Stimulated activated CD8-positive, alpha-beta memory T cell treated with anti-CD3 and anti-CD28 coated beads, Interleukin-2, amount 100 ng/mL, for 48 hours (primary cell): ENCODE measurements around the gene SKAP1.

ENCODE experiments used
- DNase-seq, 2 donors: peaks; one replicate each; pipeline ENCODE4 v3.0.0-alpha.2; 2020; ENCODE audit warnings: low read depth in 2 of 2

Gene SKAP1

GRCh38 chr17:48429638-48430586, at the start of gene SKAP1:
SKAP1 (minus strand) TSS chr17:48430214.
- DNase-seq: peak; percentile 48 to 51

GRCh38 chr17:48479014-48479402, 49.0 kb upstream of the SKAP1 start:
- no peak for DNase-seq

DNA sequence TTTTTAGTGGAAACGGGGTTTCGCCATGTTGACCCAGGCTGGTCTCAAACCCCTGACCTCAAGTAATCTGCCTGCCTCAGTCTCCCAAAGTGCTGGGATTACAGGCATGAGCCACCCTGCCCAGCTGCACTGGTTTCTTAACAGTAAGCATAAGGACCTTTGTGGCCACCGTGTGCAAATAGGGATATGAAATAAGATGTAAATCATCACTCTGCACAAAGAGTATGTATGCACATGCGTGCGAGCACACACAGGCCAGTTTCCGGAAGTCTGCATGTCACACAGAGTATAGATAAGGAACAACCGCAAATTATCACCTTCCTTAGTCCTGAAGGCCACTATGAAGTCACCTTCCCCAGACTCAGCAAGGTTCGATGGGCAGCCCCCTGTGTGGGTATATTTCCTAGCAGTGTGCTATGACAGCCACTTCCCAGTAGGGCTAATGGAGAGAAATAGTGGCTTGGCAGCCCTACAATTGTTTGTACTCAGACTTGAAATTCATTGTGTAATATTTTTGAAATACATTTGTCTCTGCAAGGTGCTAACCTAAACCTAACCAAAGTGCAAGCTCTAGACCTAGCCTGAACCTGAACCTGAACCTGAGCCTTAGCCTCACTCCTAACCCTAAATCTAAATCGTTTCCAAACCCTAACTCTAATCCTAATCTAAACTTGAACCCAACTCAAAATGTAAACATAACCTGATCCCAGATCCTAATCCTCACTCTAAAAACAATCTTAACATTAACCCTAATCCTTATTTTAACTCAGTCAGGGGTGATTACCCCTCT, 48.4 kb upstream of the SKAP1 start:
- DNase-seq: no peak

DNA sequence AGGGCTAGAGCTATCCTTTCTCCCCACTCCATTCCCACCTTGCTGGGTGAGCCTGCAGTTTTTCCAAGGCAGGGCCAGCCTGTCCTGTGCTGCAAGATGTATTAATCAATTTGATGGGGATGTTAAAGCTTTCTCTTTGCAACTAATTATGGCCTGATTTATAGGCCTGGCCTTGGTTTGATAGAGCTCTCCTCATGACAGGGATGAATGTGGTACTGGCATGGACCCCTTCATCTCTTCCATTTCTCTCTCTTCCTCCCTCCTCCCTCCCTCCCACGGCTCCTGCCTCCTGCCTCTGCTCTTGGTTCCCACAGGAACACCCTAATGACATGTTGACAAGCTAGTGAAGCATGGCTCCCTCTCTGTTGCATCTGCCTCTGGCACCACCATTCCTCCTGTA, 47.2 kb upstream of the SKAP1 start:
- DNase-seq: no peak

GRCh38 chr17:48472411-48473281, 42.6 kb upstream of the SKAP1 start:
- no peak for DNase-seq

GRCh38 chr17:48471817-48472410, 41.9 kb upstream of the SKAP1 start:
- no peak for DNase-seq

DNA sequence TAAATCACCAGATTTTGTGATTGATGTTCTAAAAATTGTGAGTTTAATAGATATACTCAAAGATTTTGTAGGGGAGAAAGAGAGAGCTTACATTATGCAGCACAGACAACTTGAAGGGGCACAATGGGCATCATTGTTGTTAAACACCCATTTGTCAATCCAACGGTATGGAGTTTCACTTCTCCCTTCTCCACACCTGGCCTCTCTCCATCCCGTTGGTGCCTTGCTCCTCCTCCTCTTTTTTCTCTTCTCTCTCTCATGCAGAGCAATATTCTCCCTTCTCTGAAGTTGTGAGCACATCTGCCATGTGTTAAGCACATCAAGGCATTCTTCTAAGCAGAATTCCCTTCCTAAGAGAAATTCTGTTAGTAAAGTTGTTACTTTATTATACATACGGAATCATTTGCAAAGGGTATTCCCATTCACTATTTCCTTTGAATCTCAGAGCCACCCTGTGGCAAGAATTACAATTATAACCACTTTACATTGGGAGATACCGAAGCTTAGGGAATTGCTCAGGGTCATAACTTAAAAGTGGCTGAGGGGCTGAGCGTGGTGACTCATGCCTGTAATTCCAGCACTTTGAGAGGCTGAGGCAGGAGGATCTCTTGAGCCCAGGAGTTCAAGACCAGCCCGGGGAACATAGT, 40.5 kb upstream of the SKAP1 start:
- no peak for DNase-seq

DNA sequence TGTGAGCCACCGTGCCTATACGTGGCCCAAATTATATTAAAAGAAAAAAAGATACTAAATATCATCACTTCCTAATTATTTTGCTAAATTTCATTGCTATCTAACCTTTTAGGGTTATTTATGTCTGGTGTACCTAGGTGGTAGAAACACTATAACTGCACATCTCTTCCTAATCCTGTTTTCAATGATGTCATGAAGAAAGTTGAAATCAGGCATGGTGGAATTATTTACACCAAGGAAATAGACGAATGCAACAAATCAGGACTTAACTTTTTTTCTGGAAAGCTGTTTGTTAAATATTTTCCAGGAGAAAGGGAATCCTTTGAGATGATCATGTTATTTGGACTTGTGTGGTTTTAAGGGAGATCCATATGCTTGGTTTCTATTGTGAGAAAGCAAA, 39.2 kb upstream of the SKAP1 start:
- DNase-seq: no peak

- no peak for DNase-seq
These were observed 38.3 kb upstream of the SKAP1 start for GRCh38 chr17:48468299-48468698.

GRCh38 chr17:48465884-48466283, 35.9 kb upstream of the SKAP1 start:
- DNase-seq: no peak

GRCh38 chr17:48463526-48463925, 33.5 kb upstream of the SKAP1 start:
- DNase-seq: no peak

DNA sequence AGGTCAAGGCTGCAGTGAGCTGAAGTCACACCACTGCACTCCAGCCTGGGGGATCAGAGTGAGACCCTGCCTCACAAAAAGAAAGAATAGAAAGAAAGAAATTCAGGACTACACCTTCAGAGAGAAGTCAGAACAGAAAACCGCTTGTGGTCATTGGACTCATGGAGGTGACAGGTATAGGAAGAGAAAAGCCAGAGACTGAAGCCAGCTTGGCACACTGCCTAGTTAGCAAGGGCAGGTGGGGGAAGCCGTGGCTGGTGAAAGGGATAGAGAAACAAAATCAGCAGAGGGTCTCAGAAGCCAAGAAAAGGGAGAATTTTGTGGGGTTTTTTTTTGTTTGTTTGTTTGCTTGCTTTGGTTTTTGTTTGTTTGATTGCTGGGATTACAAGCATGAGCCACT, 32.9 kb upstream of the SKAP1 start:
- DNase-seq: no peak

- DNase-seq: no peak
These were observed 30.0 kb upstream of the SKAP1 start for GRCh38 chr17:48460052-48460451.

GRCh38 chr17:48459070-48459844, 29.2 kb upstream of the SKAP1 start:
- DNase-seq: no peak

DNA sequence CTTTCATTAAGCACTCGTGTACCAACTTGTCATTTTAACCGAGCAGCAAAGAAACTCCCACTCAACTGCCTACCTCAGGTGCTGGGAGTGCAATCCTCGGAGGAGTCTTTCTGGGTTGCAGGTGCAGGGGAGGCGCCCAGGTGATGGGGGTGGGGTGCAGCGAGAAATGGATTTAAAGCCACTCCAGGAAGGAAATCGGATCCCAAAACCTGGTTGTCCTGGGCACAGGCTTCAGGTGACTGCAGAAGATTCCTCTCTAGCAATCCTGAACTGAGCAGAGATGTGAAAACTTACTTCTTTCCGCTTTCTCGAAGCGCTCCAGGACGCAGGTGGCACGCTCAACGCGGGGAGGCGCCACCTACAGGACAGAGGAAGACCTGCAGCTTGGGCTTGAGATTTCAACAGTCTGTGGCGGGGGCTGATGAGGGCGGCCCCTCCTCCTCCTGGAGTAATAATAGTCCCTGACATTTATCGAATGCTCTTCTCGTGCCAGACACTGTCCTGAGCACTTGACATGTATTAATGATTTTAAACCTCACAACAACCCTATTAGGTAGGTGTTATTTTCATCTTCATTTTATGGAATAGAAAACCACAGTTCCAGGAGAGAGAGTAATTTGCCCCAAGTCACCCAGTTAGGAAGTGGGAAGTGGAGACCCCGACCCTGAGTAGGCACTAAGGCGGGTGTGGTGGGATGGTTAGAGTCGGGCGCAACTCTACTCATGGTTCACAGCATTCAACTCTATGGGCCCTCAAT, 27.2 kb upstream of the SKAP1 start:
- DNase-seq: peak; percentile 42 to 57

- DNase-seq: no peak
These were observed 26.6 kb upstream of the SKAP1 start for GRCh38 chr17:48456589-48456988.

DNA sequence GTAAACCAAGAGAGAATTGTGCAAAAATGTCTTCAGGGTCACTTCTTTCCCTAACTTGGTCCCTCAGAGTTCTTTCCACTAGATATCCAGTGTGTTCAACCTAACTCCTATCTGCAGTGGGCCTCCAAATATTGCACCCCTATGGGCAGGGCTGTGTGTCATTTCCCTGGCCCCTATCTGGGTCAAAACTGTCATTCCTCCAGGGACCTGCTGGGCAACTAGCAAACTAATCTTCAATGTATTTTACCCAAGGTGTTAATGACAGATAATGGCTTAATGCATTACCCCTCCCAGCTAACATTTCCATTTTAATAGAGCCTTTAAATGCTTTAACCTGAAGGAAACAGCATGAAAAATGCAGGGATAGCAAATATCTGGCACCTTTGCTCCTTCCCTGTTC, 25.8 kb upstream of the SKAP1 start:
- DNase-seq: no peak

- DNase-seq: no peak
These were observed 23.4 kb upstream of the SKAP1 start for GRCh38 chr17:48453447-48453846.

DNA sequence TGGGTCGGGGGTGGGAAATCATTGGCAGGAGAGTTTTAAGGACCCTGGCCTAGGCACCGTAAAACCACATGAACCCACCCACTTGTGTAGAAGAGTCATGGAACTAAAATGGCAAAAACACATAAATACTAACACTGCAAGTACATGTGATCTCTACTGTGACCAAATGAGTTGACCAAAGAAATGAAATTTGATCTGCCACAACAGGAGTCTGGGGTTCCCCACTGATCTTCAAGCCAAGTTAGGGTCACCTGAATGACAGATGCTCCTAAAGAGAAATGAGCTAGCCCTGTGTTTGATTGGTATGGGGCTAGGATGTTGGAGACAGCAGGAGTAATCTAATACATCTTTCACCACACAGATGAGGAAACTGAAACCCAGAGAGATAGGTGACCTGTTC, 21.5 kb upstream of the SKAP1 start:
- no peak for DNase-seq
